Astrocyte (in vitro differentiated cells and primary cell): ENCODE data around the gene CDH24. TPM values are rescaled to one million over a fixed set of nuclear protein-coding genes. Genes with fewer than 3 reads are reported as not detected.
"Not testable (repeated sequence)": the region's sequence is repeated elsewhere in the genome, so short reads cannot be mapped to it uniquely, and the experiment has no call there.

Experiments used
- DNase-seq: peaks from one replicate; pipeline ENCODE4 v3.0.0-alpha.2; 2010; ENCODE audit warnings: low read depth
- FAIRE-seq: peaks from 2 replicates; lab custom pipeline; 2011; peaks lifted over from hg19 to GRCh38; lab: Jason Lieb, UNC
- H2AFZ ChIP-seq: 2 replicates; pipeline ENCODE4 v1.6.0; 2012; ENCODE audit warnings: low read depth, low read length, inconsistent platforms
- H3K27ac ChIP-seq: 2 replicates; pipeline ENCODE4 v1.5.1; 2011; ENCODE audit warnings: low read depth, low read length, inconsistent platforms
- H3K27me3 ChIP-seq: 2 replicates; pipeline ENCODE4 v1.6.0; 2011; ENCODE audit warnings: low read length, inconsistent platforms; ENCODE audit not compliant: insufficient read depth
- H3K36me3 ChIP-seq: 2 replicates; pipeline ENCODE4 v1.5.1; 2011; ENCODE audit warnings: low read length, inconsistent platforms; ENCODE audit not compliant: insufficient read depth
- H3K4me1 ChIP-seq: 2 replicates; pipeline ENCODE4 v1.5.1; 2011; ENCODE audit warnings: low read length, inconsistent platforms; ENCODE audit not compliant: insufficient read depth
- H3K4me2 ChIP-seq: 2 replicates; pipeline ENCODE4 v1.6.0; 2012; ENCODE audit warnings: low read length, inconsistent platforms
- H3K4me3 ChIP-seq: 2 replicates; pipeline ENCODE4 v1.5.1; 2011; ENCODE audit warnings: low read depth, mild to moderate bottlenecking, low read length, inconsistent platforms; ENCODE audit not compliant: insufficient read depth
- H3K79me2 ChIP-seq: 2 replicates; pipeline ENCODE4 v1.6.0; 2012; ENCODE audit warnings: mild to moderate bottlenecking, low read length, inconsistent platforms; ENCODE audit not compliant: insufficient read depth
- H3K9ac ChIP-seq: 2 replicates; pipeline ENCODE4 v1.6.0; 2012; ENCODE audit warnings: mild to moderate bottlenecking, low read length, inconsistent platforms
- H3K9me3 ChIP-seq: 2 replicates; pipeline ENCODE4 v1.5.1; 2012; ENCODE audit warnings: low read depth, mild to moderate bottlenecking, low read length, inconsistent platforms; ENCODE audit not compliant: insufficient read depth
- H4K20me1 ChIP-seq: 2 replicates; pipeline ENCODE4 v1.6.0; 2012; ENCODE audit warnings: low read length, inconsistent platforms; ENCODE audit not compliant: insufficient read depth
- H3K27ac Mint-ChIP-seq: one replicate; pipeline ENCODE4 v1.8.0; 2021; ENCODE audit warnings: mild to moderate bottlenecking, mixed read lengths; ENCODE audit not compliant: unreplicated experiment
- H3K27me3 Mint-ChIP-seq: one replicate; pipeline ENCODE4 v1.8.0; 2021; ENCODE audit warnings: low read depth, mixed read lengths; ENCODE audit not compliant: unreplicated experiment
- H3K36me3 Mint-ChIP-seq: one replicate; pipeline ENCODE4 v1.8.0; 2021; ENCODE audit warnings: low read depth, mixed read lengths; ENCODE audit not compliant: unreplicated experiment
- H3K4me1 Mint-ChIP-seq: one replicate; pipeline ENCODE4 v1.8.0; 2021; ENCODE audit warnings: low read depth, mixed read lengths; ENCODE audit not compliant: unreplicated experiment
- H3K4me3 Mint-ChIP-seq: one replicate; pipeline ENCODE4 v1.8.0; 2021; ENCODE audit warnings: mild to moderate bottlenecking, moderate library complexity, mixed read lengths; ENCODE audit not compliant: unreplicated experiment
- H3K9me3 Mint-ChIP-seq: one replicate; pipeline ENCODE4 v1.8.0; 2021; ENCODE audit warnings: mild to moderate bottlenecking, mixed read lengths; ENCODE audit not compliant: unreplicated experiment
- EZH2 ChIP-seq: IDR thresholded peaks from 2 replicates; pipeline ENCODE4 v1.6.1; 2012; ENCODE audit warnings: mild to moderate bottlenecking, low read length, inconsistent platforms; ENCODE audit not compliant: insufficient read depth
- total RNA-seq: library from RNA; stranded (reverse); gene quantifications from 2 replicates; pipeline ENCODE4 v1.2.1, GENCODE V29; 2021
- TF ChIP-seq, protein P1 (sequence below): IDR thresholded peaks from 2 replicates; pipeline ENCODE4 v1.5.1; 2011; ENCODE audit warnings: low read depth, mild to moderate bottlenecking, inconsistent platforms, low read length, moderate library complexity; ENCODE audit not compliant: insufficient read depth

The CDH24 gene
- total RNA-seq, 1 donor from 2014 or later, result 22.2 TPM

DNA sequence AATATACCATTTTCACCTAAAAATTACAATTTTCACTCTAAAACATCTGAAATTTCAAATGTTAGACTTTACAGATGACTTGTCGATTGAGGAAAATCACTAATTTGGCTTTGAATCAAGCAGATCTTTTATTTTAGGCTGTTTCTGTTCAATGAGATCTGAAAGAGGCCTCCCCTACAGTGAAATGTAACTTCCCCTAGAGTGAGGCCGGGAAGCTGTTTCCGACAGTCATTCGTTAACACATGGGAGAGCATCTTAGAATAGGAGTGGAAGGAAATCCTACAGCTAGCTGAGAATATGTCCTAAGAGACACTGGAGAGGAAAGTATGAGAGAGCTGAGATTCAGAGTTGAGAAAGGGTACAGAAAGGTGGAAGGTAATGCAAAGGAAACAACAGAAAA is 41.7 kb downstream of the CDH24 start:
- no peak overlapping the region for H3K4me2 ChIP-seq
- DNase-seq (no peak), FAIRE-seq (no peak)
- no peaks in the 10 kb centered on the region for H3K9me3 ChIP-seq
- H3K36me3 ChIP-seq, result no peaks in the 10 kb centered on the region
- H3K4me3 ChIP-seq, result no peak overlapping the region
- H3K27me3 Mint-ChIP-seq, result no peaks in the 10 kb centered on the region
- no peaks in the 10 kb centered on the region for H4K20me1 ChIP-seq
- no peak overlapping the region for H3K9ac ChIP-seq
- no peak overlapping the region for H3K27ac Mint-ChIP-seq
- no peaks in the 10 kb centered on the region for H3K4me1 Mint-ChIP-seq
- no peaks in the 10 kb centered on the region for H3K27me3 ChIP-seq
- peaks cover 1% of the 10 kb centered on the region for H3K36me3 Mint-ChIP-seq
- no peak for TF ChIP-seq EZH2
- TF ChIP-seq, protein P1, sequence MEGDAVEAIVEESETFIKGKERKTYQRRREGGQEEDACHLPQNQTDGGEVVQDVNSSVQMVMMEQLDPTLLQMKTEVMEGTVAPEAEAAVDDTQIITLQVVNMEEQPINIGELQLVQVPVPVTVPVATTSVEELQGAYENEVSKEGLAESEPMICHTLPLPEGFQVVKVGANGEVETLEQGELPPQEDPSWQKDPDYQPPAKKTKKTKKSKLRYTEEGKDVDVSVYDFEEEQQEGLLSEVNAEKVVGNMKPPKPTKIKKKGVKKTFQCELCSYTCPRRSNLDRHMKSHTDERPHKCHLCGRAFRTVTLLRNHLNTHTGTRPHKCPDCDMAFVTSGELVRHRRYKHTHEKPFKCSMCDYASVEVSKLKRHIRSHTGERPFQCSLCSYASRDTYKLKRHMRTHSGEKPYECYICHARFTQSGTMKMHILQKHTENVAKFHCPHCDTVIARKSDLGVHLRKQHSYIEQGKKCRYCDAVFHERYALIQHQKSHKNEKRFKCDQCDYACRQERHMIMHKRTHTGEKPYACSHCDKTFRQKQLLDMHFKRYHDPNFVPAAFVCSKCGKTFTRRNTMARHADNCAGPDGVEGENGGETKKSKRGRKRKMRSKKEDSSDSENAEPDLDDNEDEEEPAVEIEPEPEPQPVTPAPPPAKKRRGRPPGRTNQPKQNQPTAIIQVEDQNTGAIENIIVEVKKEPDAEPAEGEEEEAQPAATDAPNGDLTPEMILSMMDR, result no peak
- H3K27ac ChIP-seq, result no peak overlapping the region
- no peaks in the 10 kb centered on the region for H3K79me2 ChIP-seq
- H3K4me3 Mint-ChIP-seq, result no peak overlapping the region
- no peaks in the 10 kb centered on the region for H3K9me3 Mint-ChIP-seq
- no peak overlapping the region for H2AFZ ChIP-seq
- no peaks in the 10 kb centered on the region for H3K4me1 ChIP-seq

DNA sequence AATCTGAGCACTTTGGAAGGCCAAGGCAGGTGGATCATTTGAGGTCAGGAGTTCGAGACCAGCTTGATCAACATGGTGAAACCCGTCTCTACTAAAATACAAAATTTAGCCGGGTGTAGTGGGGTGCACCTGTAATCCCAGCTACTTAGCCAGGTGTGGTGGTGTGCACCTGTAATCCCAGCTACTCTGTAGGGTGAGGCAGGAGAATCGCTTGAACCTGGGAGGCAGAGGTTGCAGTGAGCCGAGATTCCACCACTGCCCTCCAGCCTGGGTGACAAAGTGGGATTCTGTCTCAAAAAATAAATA is 43.6 kb downstream of the CDH24 start:
- H2AFZ ChIP-seq, H3K36me3 Mint-ChIP-seq, FAIRE-seq, H3K27ac Mint-ChIP-seq, H3K4me3 ChIP-seq, DNase-seq, H3K9ac ChIP-seq, H4K20me1 ChIP-seq, H3K9me3 Mint-ChIP-seq, H3K4me3 Mint-ChIP-seq, H3K4me1 Mint-ChIP-seq, H3K27me3 Mint-ChIP-seq, H3K4me2 ChIP-seq, H3K36me3 ChIP-seq, H3K27ac ChIP-seq, H3K4me1 ChIP-seq, H3K9me3 ChIP-seq, H3K79me2 ChIP-seq, H3K27me3 ChIP-seq: not testable (repeated sequence)

DNA sequence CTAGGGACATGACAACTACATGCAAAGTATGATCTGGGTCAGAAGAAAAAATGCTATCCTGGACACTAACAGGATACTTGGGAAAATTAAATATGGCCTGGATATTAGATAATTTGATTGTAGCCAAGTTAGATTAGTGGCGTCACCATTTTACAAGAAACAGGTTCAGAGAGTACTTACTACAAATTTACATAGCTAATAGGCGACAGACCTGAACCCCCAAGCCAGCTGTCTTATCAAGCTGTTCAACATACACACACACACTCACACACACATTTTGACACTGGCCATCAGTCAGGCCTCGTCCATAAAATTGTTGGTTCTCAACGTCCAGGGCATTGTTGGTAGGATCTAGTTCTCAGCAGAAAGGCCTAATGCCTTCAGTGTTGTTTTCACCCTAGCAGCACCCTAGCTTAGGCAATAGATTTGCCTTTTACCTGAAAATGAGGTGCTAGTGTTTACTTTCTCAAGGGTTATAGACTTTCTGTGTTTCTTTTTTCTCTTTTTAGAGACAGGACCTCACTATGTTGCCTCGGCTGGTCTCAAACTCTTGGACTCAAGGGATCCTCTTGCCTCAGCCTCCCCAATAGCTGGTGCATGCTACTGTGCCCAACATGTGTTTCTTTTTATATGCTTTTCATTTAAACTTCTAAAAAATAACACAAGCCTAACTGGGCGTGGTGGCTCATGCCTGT is 44.1 kb downstream of the CDH24 start:
- FAIRE-seq (no peak), DNase-seq (no peak)
- Mint-ChIP-seq H3K27ac (no peak overlapping the region), H3K4me3 (no peak overlapping the region), H3K9me3 (no peaks in the 10 kb centered on the region), H3K27me3 (no peaks in the 10 kb centered on the region), H3K36me3 (no peaks in the 10 kb centered on the region), H3K4me1 (no peaks in the 10 kb centered on the region)
- no peaks in the 10 kb centered on the region for H3K79me2 ChIP-seq
- H3K9ac ChIP-seq, result no peak overlapping the region
- no peaks in the 10 kb centered on the region for H3K36me3 ChIP-seq
- TF ChIP-seq EZH2, result no peak
- TF ChIP-seq, protein P1, result no peak
- no peak overlapping the region for H3K4me2 ChIP-seq
- H3K4me1 ChIP-seq, result peaks cover 6% of the 10 kb centered on the region
- H4K20me1 ChIP-seq, result no peaks in the 10 kb centered on the region
- no peak overlapping the region for H3K4me3 ChIP-seq
- H3K27me3 ChIP-seq, result no peaks in the 10 kb centered on the region
- H2AFZ ChIP-seq, result no peak overlapping the region
- H3K9me3 ChIP-seq, result no peaks in the 10 kb centered on the region
- H3K27ac ChIP-seq, result no peak overlapping the region
